Measurements from ENCODE around the gene RNF214. TPM values are rescaled to one million over a fixed set of nuclear protein-coding genes. Genes with fewer than 3 reads are reported as not detected.

RNF214 gene
- polyA plus RNA-seq, 1 donor from 2014 or later = 7.6 TPM

DNA sequence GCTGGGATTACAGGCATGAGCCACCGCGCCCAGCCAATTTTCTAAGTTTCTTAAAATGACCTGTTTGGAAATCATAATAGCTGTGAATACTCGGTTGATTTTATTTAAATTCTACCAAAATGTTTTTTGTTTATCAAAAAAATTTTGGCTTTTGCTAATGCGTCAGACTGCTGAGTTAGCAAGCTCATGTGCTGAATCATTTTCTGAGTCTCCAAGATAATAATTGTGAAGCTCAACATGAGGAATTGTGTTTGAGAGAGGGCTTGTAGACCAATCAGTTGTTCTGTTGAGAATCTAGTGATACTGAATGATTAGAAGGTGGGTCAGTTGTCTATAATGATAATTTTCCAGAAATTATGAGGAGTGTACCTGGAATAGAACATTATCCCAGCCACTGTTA, 15.9 kb downstream of the RNF214 start:
- no peak overlapping the region for H3K4me2 ChIP-seq (ENCODE audit: low read length)
- no peaks in the 10 kb centered on the region for H4K20me1 ChIP-seq (ENCODE audit: insufficient read depth)
- TF ChIP-seq, protein P1, sequence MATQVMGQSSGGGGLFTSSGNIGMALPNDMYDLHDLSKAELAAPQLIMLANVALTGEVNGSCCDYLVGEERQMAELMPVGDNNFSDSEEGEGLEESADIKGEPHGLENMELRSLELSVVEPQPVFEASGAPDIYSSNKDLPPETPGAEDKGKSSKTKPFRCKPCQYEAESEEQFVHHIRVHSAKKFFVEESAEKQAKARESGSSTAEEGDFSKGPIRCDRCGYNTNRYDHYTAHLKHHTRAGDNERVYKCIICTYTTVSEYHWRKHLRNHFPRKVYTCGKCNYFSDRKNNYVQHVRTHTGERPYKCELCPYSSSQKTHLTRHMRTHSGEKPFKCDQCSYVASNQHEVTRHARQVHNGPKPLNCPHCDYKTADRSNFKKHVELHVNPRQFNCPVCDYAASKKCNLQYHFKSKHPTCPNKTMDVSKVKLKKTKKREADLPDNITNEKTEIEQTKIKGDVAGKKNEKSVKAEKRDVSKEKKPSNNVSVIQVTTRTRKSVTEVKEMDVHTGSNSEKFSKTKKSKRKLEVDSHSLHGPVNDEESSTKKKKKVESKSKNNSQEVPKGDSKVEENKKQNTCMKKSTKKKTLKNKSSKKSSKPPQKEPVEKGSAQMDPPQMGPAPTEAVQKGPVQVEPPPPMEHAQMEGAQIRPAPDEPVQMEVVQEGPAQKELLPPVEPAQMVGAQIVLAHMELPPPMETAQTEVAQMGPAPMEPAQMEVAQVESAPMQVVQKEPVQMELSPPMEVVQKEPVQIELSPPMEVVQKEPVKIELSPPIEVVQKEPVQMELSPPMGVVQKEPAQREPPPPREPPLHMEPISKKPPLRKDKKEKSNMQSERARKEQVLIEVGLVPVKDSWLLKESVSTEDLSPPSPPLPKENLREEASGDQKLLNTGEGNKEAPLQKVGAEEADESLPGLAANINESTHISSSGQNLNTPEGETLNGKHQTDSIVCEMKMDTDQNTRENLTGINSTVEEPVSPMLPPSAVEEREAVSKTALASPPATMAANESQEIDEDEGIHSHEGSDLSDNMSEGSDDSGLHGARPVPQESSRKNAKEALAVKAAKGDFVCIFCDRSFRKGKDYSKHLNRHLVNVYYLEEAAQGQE (IDR thresholded peaks at IDR 0.05; ENCODE audit: borderline replicate concordance) = no peak
- no peak for TF ChIP-seq EP300 (conservative IDR thresholded peaks at IDR 0.05; ENCODE audit: poor library complexity, severe bottlenecking)
- no peak for TF ChIP-seq SMC3 (conservative IDR thresholded peaks at IDR 0.05; ENCODE audit: poor library complexity)
- TF ChIP-seq, protein P2, sequence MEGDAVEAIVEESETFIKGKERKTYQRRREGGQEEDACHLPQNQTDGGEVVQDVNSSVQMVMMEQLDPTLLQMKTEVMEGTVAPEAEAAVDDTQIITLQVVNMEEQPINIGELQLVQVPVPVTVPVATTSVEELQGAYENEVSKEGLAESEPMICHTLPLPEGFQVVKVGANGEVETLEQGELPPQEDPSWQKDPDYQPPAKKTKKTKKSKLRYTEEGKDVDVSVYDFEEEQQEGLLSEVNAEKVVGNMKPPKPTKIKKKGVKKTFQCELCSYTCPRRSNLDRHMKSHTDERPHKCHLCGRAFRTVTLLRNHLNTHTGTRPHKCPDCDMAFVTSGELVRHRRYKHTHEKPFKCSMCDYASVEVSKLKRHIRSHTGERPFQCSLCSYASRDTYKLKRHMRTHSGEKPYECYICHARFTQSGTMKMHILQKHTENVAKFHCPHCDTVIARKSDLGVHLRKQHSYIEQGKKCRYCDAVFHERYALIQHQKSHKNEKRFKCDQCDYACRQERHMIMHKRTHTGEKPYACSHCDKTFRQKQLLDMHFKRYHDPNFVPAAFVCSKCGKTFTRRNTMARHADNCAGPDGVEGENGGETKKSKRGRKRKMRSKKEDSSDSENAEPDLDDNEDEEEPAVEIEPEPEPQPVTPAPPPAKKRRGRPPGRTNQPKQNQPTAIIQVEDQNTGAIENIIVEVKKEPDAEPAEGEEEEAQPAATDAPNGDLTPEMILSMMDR (IDR thresholded peaks at IDR 0.05; ENCODE audit: poor library complexity, severe bottlenecking) = no peak
- TF ChIP-seq POLR2AphosphoS5 (IDR thresholded peaks at IDR 0.05) = no peak
- TF ChIP-seq TAF1 (IDR thresholded peaks at IDR 0.05; ENCODE audit: low read depth) = no peak
- TF ChIP-seq RAD21 (conservative IDR thresholded peaks at IDR 0.05) = no peak
- TF ChIP-seq MXI1 (conservative IDR thresholded peaks at IDR 0.05; ENCODE audit: poor library complexity, severe bottlenecking) = no peak
- TF ChIP-seq EZH2 (IDR thresholded peaks at IDR 0.05; ENCODE audit: borderline replicate concordance, insufficient read depth, low read length, poor library complexity, severe bottlenecking) = no peak
- no peak overlapping the region for H2AFZ ChIP-seq (ENCODE audit: low read depth, low read length)
- H3K4me3 ChIP-seq (ENCODE audit: low read length) = no peak overlapping the region
- H3K9me2 ChIP-seq (ENCODE audit: insufficient read depth, low read length) = no peaks in the 10 kb centered on the region
- H3K27ac ChIP-seq (ENCODE audit: low read length) = no peak overlapping the region
- no peaks in the 10 kb centered on the region for H3F3A ChIP-seq (ENCODE audit: insufficient read depth, low read length, poor library complexity, severe bottlenecking)
- H3K9me3 ChIP-seq (ENCODE audit: low read length) = no peaks in the 10 kb centered on the region
- no peak overlapping the region for H3K9ac ChIP-seq (ENCODE audit: low read length)
- no peaks in the 10 kb centered on the region for H3K27me3 ChIP-seq (ENCODE audit: insufficient read depth, low read depth, low read length)
- no peaks in the 10 kb centered on the region for H3K79me2 ChIP-seq (replicated peaks; ENCODE audit: insufficient read depth, low read length)
- H3K36me3 ChIP-seq (ENCODE audit: insufficient read depth, low read length) = peaks cover 13% of the 10 kb centered on the region

DNA sequence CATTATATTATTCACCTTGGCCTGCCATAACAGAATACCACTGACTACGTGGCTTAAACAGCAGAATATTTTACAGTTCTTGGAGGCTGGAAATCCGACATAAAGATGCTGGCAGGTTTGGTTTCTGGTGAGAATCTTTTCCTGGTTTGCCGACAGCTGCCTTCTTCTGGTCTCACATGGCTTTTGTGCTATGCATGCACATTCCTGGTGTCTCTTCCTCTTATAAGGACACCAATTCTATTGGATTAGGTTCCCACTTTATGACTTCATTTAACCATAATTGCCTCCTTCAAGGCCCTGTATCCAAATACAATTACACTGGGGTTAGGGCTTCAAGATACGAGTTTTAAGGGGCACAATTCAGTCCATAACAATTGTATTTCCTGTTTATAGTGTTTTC, 17.1 kb downstream of the RNF214 start:
- Histone ChIP-seq H3K4me2 (ENCODE audit: low read length) (no peak overlapping the region), H3K9ac (ENCODE audit: low read length) (no peak overlapping the region), H3K9me2 (ENCODE audit: insufficient read depth, low read length) (no peaks in the 10 kb centered on the region), H3K27ac (ENCODE audit: low read length) (no peak overlapping the region), H3K4me3 (ENCODE audit: low read length) (no peak overlapping the region), H3K9me3 (ENCODE audit: low read length) (no peaks in the 10 kb centered on the region), H3K27me3 (ENCODE audit: insufficient read depth, low read depth, low read length) (no peaks in the 10 kb centered on the region), H2AFZ (ENCODE audit: low read depth, low read length) (no peak overlapping the region), H4K20me1 (ENCODE audit: insufficient read depth) (no peaks in the 10 kb centered on the region), H3K36me3 (ENCODE audit: insufficient read depth, low read length) (peaks cover 13% of the 10 kb centered on the region), H3F3A (ENCODE audit: insufficient read depth, low read length, poor library complexity, severe bottlenecking) (no peaks in the 10 kb centered on the region), H3K79me2 (replicated peaks; ENCODE audit: insufficient read depth, low read length) (no peaks in the 10 kb centered on the region)
- TF ChIP-seq, protein P2 (IDR thresholded peaks at IDR 0.05; ENCODE audit: poor library complexity, severe bottlenecking) = no peak
- TF ChIP-seq POLR2AphosphoS5 (IDR thresholded peaks at IDR 0.05) (no peak), SMC3 (conservative IDR thresholded peaks at IDR 0.05; ENCODE audit: poor library complexity) (no peak), RAD21 (conservative IDR thresholded peaks at IDR 0.05) (no peak), TAF1 (IDR thresholded peaks at IDR 0.05; ENCODE audit: low read depth) (no peak), EP300 (conservative IDR thresholded peaks at IDR 0.05; ENCODE audit: poor library complexity, severe bottlenecking) (no peak), EZH2 (IDR thresholded peaks at IDR 0.05; ENCODE audit: borderline replicate concordance, insufficient read depth, low read length, poor library complexity, severe bottlenecking) (no peak), MXI1 (conservative IDR thresholded peaks at IDR 0.05; ENCODE audit: poor library complexity, severe bottlenecking) (no peak)
- TF ChIP-seq, protein P1 (IDR thresholded peaks at IDR 0.05; ENCODE audit: borderline replicate concordance) = no peak
